Dendritic cell treated with granulocyte-macrophage colony-stimulating factor and Interleukin-4, amounts not matched to agents 40 ng/mL and 50 ng/mL, for 4 days (primary cell): ENCODE results near the gene SLN.

Experiments used
- H3K27ac Mint-ChIP-seq: one replicate; pipeline ENCODE4 v1.8.0; 2022; ENCODE audit warnings: mild to moderate bottlenecking, mixed read lengths
- H3K27me3 Mint-ChIP-seq: one replicate; pipeline ENCODE4 v1.8.0; 2022; ENCODE audit warnings: mild to moderate bottlenecking, mixed read lengths
- H3K36me3 Mint-ChIP-seq: one replicate; pipeline ENCODE4 v1.8.0; 2022; ENCODE audit warnings: low read depth, mixed read lengths
- H3K4me1 Mint-ChIP-seq: one replicate; pipeline ENCODE4 v1.8.0; 2022; ENCODE audit warnings: low read depth, mixed read lengths
- H3K4me3 Mint-ChIP-seq: one replicate; pipeline ENCODE4 v1.8.0; 2022; ENCODE audit warnings: mild to moderate bottlenecking, moderate library complexity, mixed read lengths
- H3K9me3 Mint-ChIP-seq: one replicate; pipeline ENCODE4 v1.8.0; 2022; ENCODE audit warnings: mixed read lengths
- intact Hi-C: fragments of 100-400 bp; cut with micrococcal nuclease; formaldehyde crosslinking; loops from one replicate; pipeline ENCODE4 v1.15.0; 2022

SLN gene

GRCh38 chr11:107661656-107662055 is 50.2 kb downstream of the SLN start:
- Mint-ChIP-seq H3K4me1 (no peaks in the 10 kb centered on the region), H3K27me3 (no peaks in the 10 kb centered on the region), H3K36me3 (no peaks in the 10 kb centered on the region), H3K9me3 (no peaks in the 10 kb centered on the region), H3K27ac (no peak overlapping the region), H3K4me3 (no peak overlapping the region)
- intact Hi-C loops: no loop called here

- no peak overlapping the region for H3K4me3 Mint-ChIP-seq
- H3K36me3 Mint-ChIP-seq: no peaks in the 10 kb centered on the region
- H3K27me3 Mint-ChIP-seq: no peaks in the 10 kb centered on the region
- H3K27ac Mint-ChIP-seq: no peak overlapping the region
- no peaks in the 10 kb centered on the region for H3K4me1 Mint-ChIP-seq
- no peaks in the 10 kb centered on the region for H3K9me3 Mint-ChIP-seq
- intact Hi-C loops: no loop called here
These were observed 51.8 kb downstream of the SLN start for GRCh38 chr11:107660066-107660465.

- Mint-ChIP-seq H3K4me3 (no peak overlapping the region), H3K27me3 (no peaks in the 10 kb centered on the region), H3K36me3 (no peaks in the 10 kb centered on the region), H3K27ac (no peak overlapping the region), H3K9me3 (no peaks in the 10 kb centered on the region), H3K4me1 (no peaks in the 10 kb centered on the region)
- intact Hi-C loops: no loop called here
These were observed 52.5 kb downstream of the SLN start for GRCh38 chr11:107659310-107659709.
